Measurements from ENCODE around the gene DENND4C. TPM values are rescaled to one million over a fixed set of nuclear protein-coding genes. Genes with fewer than 3 reads are reported as not detected.

DENND4C gene
- total RNA-seq, 1 donor from 2014 or later = 118 TPM

DNA sequence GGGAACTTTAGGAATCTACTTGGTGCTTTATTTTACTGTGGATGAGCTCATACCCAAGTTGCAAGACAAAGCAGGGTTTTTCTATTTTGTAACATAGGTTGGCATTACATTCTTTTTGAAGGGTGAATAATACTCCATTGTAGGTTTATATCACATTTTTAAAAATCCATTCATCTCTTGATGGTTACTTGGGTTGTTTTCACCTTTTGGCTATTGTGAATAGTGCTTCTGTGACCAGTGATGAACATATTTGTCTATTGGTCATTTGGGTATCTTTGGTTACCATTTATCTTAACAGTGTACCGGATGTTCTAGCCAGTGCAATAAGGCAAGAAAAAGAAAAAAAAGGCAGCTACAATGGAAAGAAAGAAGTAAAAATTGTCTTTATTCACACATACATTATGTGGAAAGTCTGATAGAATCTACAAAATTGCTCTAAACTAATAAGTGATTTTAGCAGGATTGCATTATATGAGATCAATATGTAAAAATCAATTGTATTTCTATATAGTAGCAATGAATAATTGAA, 40.0 kb downstream of the DENND4C start:
- DNase-seq = no peak

DNA sequence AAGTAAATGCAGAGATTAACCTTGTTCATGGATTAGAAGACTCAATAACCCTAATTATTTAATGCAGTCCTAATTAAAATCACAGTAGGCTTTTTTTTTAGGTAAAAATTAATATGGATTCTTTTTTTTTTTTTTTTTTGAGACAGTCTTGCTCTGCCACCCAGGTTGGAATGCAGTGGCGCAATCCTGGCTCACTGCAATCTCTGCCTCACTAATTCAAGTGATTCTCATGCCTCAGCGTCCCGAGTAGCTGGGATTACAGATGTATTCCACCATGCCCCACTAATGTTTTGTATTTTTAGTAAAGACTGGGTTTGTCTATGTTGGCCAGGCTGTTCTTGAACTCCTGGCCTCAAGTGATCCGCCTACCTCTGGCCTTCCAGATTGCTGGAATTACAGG, 40.6 kb downstream of the DENND4C start:
- DNase-seq = no peak

DNA sequence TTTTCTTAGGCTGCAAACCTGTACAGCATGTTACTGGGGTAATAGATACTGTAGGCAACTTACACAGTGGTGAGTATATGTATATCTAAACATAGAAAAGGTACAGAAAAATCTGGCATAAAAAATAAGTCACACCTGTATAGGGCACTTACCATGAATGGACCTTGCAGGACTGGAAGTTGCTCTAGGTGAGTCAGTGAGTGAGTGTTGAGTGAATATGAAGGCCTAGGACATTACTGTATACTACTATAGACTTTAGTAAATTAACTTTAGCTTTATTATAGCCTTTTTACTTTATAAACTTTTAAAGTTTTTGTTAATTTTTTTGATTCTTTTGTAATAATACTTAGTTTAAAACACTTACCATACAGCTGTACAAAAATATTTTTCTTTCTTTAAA, 51.3 kb downstream of the DENND4C start:
- DNase-seq = no peak

DNA sequence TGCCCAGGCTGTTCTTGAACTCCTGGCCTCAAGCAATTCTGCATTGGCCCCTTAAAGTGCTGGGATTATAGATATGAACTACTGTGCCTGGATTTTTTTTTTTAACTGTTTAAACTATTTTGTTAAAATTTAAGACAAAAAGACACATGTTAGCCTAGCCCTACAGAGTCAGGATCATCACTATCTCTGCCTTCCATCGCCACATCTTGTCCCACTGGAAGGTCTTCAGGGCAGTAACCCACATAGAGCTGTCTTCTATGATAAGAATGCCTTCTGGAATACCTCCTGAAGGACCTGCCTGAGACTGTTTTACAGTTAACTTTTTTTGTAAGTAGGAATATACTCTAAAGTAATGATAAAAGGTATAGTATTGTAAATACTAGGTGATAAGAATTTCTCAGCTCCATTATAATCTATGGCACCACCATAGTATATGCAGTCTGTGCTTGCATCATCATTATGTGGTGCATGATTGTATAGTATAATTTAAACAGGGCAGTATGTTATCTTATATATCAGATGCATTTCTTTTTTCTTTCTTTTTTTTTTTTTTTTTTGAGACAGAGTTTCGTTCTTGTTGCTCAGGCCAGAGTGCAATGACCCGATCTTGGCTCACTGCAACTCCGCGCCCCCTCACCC, 52.7 kb downstream of the DENND4C start:
- DNase-seq = no peak

DNA sequence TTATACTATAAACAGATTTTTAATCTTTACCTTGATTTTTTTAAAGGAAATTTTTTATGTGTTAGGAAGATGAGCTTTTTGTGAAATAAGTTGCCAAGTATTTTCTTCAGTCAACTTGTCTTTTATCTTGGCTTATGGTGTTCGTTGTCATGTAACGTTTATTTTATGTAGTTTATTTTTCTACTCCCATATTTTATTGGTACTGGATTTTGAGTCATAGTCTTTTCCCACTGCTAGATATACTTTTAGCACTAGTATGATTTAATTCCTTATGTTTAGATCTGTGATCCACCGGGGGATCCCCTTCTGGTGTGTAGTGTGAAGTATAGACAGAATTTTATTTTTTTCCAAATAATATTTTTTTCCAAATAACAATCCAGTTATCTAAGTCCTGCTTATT, 54.2 kb downstream of the DENND4C start:
- no peak for DNase-seq

DNA sequence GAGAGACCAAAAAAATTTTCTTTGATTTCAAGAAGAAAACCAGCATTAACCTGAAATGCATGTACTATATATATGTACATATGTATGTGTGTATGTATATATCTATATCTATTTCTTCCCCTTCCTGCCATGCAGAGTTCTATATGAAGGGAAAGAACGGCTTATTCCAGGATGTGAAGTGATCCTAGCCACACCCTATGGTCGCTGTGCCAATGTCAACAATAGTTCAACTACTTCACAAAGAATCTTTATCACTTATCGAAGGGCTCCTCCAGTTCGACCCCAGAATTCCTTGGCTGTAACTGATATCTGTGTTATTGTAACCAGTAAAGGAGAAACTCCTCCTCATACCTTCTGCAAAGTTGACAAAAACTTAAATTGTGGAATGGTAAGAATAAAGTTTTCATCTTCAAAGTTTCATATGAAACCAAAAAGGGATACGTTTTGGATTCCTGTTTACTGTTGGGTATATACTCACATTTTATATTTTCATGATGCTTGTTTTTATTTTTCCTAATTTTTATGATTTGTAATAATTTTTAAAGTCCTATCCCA, 56.2 kb downstream of the DENND4C start:
- no peak for DNase-seq

DNA sequence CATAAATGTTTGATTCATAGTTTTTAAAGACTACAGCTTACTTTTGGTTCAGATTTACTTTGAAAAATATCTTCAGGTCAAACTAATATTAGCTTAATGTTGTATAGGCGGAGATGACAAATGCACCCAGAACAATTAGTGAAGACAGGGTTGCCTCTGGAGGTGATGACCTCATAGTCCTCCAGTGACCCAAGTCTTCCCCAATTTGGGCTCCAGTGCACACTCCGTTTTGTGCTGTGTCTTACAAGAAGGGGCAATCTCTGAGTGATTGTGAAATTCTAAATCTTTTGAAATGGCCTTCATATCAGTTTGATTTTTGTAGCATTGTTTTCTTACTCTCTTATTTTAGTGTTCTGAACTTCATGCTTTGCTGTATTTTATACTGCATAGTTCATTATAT, 57.6 kb downstream of the DENND4C start:
- no peak for DNase-seq

DNA sequence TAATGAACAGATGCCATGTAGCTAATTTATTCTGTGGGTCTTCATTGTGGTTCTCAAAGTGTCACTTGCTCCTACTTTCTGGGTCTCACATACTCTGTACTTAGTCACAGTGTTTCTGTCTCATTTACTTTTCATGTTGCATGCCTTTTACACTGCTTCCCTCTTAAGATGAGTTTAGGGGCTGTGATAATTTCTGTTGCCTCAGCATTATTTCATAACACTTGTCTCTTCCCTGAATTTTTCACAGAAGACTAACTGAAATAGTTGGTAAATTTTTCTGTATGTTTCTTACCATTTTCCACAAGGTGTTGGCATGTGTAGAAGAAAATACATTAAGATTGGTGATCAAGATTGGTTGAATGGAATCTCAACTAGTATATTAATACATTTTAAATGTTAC, 59.6 kb downstream of the DENND4C start:
- DNase-seq = no peak

DNA sequence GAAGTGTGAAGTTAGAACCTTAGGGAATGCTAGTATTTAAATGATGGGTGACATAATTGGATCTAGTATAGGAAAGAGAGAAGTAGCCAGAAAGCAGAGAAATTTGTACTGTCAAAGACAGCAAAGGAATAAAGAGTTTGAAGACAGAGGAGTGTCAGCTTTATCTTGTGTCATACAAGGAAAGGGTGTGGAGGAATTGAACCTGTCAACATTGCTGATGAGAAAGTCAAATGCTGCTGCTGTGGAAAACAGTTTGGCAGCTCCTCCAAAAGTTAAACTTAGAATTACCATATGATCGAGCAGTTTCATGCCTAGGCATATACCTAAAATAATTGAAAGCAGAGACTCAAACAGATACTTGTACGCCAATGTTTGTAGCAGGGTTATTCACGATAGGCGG, 63.7 kb downstream of the DENND4C start:
- no peak for DNase-seq

DNA sequence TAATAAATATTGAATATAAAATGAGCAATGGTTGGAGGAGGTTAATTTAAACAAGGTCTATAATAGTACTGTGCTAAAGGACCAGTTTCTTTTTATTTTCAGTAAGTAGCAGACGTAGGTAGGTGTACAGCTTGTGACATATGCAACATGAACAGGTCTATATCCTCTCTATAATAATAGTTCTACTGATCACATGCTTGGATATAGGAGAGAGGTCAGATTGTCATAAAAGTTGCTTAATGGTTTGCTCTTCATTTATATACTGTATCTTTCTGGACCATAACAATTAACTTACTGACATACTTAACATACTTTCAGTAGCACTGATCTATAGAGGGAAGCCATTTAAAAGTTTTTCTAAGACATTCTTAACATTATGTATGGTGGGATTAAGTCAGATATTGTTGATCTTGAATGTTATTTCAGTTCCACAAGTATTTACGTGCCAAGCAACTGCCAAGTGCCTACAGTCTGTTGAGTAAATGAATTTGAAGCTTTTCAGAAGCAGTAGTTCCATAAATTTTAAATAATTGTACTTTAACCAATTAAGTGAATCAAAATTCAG, 68.0 kb downstream of the DENND4C start:
- no peak for DNase-seq

DNA sequence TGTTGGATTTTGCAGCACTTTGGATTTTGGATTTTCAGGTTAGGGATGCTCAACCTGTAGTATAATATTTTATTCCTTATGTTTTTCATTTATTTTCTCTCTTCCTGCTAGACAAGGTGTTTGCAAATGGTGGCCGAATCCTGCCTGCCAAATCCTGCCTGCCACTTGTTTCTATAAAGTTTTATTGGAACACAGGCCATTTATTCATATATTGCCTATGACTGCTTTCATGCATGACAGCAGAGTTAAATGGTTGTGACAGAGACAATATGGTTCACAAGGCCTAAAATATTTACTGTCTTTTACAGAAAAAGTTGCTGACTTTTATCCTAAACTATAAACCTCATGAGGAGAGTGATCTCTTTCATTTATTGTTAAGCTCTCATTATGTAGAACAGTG, 72.7 kb downstream of the DENND4C start:
- DNase-seq = no peak

DNA sequence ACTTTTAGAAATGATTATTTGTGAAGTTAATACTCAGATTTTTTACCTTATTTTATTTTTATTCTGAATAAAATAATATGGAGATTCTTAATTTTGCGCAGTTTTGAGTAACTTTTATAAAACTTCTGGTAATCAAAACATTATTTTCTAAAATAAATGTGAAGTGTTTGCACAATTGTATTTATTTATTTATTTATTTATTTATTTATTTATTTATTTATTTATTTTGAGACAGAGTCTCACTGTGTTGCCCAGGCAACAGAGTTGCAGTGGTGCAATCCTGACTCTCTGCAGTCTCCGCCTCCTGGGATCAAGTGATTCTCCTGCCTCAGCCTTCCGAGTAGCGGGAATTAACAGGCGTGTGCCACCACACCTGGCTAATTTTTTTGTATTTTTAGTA, 76.1 kb downstream of the DENND4C start:
- no peak for DNase-seq

DNA sequence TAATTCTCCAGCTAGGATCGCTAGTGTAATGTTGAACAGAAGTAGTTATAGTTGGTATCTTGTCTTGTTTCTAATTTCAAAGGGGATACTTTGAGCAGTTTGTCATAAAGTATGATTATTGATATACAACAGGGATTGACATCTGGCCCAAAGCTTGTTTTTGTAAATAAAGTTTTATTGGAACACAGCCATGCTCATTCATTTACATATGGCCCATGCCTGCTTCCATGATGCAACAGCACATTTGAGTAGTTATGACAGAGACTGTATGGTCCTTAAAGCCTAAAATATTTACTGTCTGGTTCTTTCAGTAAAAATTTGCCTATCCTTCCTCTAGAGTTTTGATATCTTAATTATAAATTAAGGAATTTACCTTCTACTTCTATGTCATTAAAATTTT, 79.8 kb downstream of the DENND4C start:
- no peak for DNase-seq

DNA sequence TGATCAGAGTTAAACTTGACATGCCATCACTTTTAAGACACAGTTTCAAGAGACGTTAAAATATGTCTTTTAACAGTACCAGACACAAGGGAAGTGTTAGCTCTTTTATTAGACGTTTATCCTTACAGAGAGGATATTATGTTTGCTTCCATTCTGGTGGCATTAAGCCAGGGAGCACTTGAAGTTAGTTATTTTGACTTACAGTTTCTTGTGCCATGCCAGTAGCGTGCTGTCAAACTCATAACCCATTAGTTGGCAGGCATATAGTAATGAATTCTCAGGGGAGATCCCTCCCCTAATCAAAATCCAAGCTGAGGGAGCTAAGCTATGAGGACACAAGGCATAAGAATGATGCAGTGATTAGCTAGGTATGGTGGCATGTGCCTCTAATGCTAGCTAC, 83.1 kb downstream of the DENND4C start:
- no peak for DNase-seq

DNA sequence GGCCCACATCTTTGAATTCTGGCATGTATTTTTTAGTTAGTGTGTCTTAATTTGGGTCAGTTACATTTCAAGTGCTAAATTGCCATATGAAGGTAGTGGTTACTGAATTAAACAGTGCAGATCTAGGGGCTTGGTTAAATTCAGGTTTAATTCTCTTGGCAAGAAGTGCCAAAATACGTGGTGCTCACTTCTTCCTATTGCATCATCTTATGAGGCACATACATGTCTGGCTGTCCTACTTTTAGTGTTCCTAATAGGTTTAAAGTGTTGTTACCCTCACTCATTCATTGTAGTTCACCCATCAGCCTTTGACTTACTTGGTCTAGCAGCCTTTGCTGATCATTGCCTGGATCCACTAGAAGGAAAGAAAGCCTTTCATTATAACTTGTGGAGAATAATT, 90.0 kb downstream of the DENND4C start:
- no peak for DNase-seq

DNA sequence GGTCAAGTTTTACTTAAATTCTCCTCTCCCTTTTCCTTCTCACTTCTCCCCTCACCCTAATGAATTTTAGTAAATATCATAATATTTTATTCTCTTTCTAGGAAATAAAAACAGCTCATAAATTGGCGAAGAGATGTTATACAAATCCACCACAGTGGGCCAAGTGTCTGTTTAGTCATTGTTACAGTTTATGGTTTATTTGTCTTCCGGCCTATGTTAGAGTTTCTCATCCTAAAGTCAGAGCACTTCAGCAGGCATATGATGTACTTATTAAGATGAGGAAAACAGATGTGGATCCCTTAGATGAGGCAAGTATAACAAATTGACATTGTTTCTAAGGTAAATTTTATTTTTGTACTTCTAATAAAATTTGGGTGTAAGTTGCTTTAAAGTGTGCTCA, 101.4 kb downstream of the DENND4C start:
- DNase-seq = no peak

DNA sequence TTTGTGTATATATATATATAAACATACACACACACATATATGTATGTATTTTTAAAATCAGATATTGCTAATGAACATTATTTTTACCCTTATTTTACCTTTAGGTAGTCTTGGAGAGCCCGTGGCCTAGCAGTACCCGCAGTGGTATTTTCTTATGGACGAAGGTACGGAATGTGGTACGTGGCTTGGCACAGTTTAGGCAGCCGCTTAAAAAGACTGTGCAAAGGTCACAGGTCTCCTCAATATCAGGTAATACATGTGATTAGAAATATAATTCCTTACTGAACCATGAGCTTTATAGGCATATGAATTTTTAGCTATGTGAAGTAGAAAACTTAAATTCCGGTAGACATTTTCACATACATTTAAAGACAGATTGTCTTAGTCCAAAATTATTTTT, 105.7 kb downstream of the DENND4C start:
- no peak for DNase-seq

DNA sequence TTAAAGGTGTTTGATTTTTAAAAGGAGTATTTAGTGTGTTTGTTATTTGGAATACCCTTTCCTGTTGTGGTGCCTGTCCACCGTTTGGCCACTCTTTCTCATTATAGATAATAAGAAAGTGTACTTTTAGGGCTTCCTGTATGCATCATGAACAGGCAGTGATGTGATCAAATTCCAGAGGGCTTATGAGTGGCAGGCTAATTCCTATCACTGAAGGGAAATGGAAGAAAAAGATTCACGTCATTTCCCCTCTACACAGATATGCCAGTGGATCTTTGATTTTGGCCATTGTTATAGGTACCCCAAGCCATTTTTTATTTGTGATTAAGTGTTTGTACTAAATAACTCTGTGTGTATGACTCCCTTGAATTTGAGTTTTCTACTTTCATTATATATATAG, 112.5 kb downstream of the DENND4C start:
- no peak for DNase-seq

DNA sequence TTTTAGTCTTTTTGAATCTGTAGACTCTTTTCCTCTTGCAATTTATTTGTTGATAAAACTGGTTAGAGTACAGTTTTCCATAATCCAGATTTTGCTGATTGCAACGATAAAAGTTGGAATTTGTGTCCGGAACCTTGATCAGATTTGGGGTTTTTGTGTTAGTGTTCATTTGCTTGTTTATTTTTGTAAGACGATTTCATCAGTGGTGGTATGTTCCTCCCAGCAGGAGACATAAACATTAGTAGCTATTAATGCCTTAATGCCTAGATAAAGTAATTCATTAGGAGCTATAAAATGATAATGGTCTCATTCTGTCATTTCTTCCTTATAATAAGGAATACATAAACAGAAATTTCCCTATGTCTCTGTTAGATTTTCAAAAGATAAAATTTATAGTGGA, 128.2 kb downstream of the DENND4C start:
- DNase-seq = no peak

DNA sequence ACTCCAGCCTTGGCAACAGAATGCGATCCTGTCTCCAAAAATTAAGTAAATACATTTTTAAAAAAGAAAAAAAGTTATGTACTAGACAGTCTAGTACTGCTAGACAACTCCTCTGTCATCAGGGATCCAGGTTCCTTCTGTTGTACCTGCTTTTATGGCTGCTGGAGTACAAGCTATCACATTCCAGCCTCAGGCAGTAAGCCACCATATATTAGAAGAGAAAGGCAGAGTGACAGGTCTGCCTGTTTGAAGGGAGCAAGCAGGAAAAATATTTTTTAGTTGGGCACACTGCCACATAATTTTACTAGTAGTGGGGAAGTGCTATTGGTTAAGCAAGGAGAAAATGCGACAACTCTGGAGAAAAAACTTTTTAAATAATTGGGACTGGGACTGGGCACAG, 138.6 kb downstream of the DENND4C start:
- DNase-seq = no peak

DNA sequence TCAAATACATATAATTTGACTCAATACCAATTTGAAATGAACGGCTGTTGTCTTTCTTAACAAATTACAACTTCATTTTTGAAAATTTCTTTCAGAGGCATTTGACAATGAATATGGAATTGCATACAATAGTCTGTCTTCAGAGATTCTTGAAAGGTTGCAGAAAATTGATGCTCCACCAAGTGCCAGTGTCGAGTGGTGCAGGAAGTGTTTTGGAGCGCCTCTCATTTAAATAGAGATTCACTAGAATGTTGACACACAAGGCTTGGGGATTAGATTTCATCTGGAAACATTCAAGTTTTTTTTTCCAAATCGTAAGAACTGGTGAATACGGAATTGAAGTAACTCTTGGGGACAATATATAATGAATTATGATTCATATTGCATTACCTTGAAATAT, 141.4 kb downstream of the DENND4C start:
- DNase-seq = no peak

DNA sequence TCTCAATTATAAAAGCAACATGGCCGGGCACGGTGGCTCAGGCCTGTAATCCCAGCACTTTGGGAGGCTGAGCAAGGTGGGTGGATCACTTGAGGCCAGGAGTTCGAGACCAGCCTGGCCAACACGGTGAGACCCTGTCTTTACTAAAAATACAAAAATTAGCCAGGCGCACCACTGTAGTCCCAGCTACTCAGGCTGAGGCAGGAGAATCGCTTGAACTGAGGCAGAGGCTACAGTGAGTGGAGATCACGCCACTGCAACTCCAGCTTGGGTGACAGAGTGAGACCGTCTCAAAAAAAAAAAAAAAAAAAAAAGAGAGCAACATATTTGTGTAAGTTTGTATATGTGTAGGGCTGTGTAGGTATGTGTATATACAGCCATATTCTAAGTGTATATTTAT, 142.1 kb downstream of the DENND4C start:
- DNase-seq = no peak

DNA sequence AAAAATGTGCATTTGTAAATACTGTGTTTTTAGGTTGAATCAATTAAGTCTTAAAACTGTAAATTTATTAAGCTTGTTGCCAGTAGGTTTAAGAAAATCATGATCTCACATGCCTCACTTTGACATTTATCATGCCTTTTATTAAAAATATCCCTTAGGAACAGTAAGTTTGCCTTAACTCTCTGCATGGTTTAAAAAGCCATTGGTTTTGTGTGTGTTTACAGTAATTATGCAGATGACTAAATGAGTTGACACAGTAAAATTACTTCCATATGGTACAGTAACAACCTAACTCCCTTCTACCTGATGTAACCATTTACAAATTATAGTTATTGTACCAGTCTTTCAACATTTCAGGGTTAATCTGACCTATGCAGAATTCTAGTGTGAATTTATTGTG, 143.0 kb downstream of the DENND4C start:
- no peak for DNase-seq

DNA sequence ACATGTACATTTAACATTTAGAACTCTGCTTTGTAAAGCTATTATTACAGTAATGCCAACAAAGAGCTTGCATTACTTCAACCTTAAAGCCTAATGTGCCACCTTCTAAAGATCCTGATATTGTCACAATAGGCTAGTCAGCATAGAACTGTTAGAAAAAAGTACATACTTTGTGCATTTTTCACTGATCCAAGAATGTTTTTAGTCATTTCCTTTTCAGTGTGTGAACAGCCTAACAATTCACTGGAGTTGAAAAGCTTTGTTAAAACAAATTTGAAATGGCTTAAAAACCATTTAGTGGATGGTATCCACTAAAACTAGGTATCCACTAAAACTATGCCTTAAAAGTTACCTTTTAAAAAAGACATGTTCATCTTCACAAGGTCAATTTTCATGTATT, 145.0 kb downstream of the DENND4C start:
- no peak for DNase-seq
